Liver (tissue), 9 donors: ENCODE results near the gene AK5. TPM values are rescaled to one million over a fixed set of nuclear protein-coding genes. Genes with fewer than 3 reads are reported as not detected.
A peak's percentile ranks its signal among the peaks of the same experiment; 100 is the strongest.

ENCODE experiments used
- DNase-seq: peaks from one replicate; pipeline ENCODE4 v3.0.0-alpha.2; 2017; ENCODE audit warnings: low spot score
- H3K27ac ChIP-seq, 2 donors: one replicate each; pipeline ENCODE4 v1.7.0; 2013; ENCODE audit warnings: inconsistent platforms in 2 of 2, low read length in 2 of 2, control low read depth in 1 of 2, low read depth in 1 of 2, mild to moderate bottlenecking in 1 of 2
- H3K27me3 ChIP-seq, 4 donors: one replicate each; pipeline versions ENCODE4 v1.6.1 to v1.7.0; 2013; ENCODE audit warnings: low read length in 3 of 4, inconsistent platforms in 1 of 4, mild to moderate bottlenecking in 1 of 4, moderate library complexity in 1 of 4; ENCODE audit not compliant: control insufficient read depth in 4 of 4, insufficient read depth in 4 of 4
- H3K36me3 ChIP-seq, 4 donors: one replicate each; pipeline versions ENCODE4 v1.6.1 to v1.7.0; 2013; ENCODE audit warnings: low read length in 3 of 4, mild to moderate bottlenecking in 3 of 4, low read depth in 1 of 4, moderate library complexity in 1 of 4; ENCODE audit not compliant: control insufficient read depth in 4 of 4, insufficient read depth in 3 of 4
- H3K4me1 ChIP-seq, 4 donors: one replicate each; pipeline versions ENCODE4 v1.6.1 to v1.7.0; 2013; ENCODE audit warnings: low read length in 3 of 4, mild to moderate bottlenecking in 3 of 4, moderate library complexity in 1 of 4; ENCODE audit not compliant: control insufficient read depth in 4 of 4, insufficient read depth in 4 of 4
- H3K4me3 ChIP-seq, 3 donors: one replicate each; pipeline versions ENCODE4 v1.6.1 to v1.7.0; 2013; ENCODE audit warnings: low read length in 3 of 3, control low read depth in 1 of 3, low read depth in 1 of 3, mild to moderate bottlenecking in 1 of 3
- H3K9ac ChIP-seq, 2 donors: one replicate each; pipeline ENCODE4 v1.7.0; 2013; ENCODE audit warnings: low read length in 2 of 2, mild to moderate bottlenecking in 2 of 2, moderate library complexity in 2 of 2, control low read depth in 1 of 2, low read depth in 1 of 2
- H3K9me3 ChIP-seq, 4 donors: one replicate each; pipeline versions ENCODE4 v1.6.1 to v1.7.0; 2013; ENCODE audit warnings: low read length in 3 of 4; ENCODE audit not compliant: control insufficient read depth in 4 of 4
- ATF3 ChIP-seq: IDR thresholded peaks from 2 replicates; pipeline ENCODE4 v1.6.1; 2016; ENCODE audit warnings: antibody characterized with exemption
- EGR1 ChIP-seq, 2 donors: IDR thresholded peaks; 2 replicates each; pipeline ENCODE4 v1.6.1; 2016 to 2018; ENCODE audit warnings: antibody characterized with exemption in 2 of 2, low read depth in 2 of 2
- FOXA1 ChIP-seq: IDR thresholded peaks from 2 replicates; pipeline ENCODE4 v1.6.1; 2016; ENCODE audit warnings: antibody characterized with exemption
- FOXA2 ChIP-seq: IDR thresholded peaks from 2 replicates; pipeline ENCODE4 v1.6.1; 2016; ENCODE audit warnings: antibody characterized with exemption
- GABPA ChIP-seq, 2 donors: IDR thresholded peaks in 1 of 2; conservative IDR thresholded peaks in 1 of 2; 2 replicates each; pipeline ENCODE4 v1.6.1; 2016; ENCODE audit warnings: antibody characterized with exemption in 2 of 2, mild to moderate bottlenecking in 1 of 2, moderate library complexity in 1 of 2
- HNF4A ChIP-seq, 2 donors: conservative IDR thresholded peaks; 2 replicates each; pipeline ENCODE4 v1.6.1; 2016; ENCODE audit warnings: antibody characterized with exemption in 2 of 2, mild to moderate bottlenecking in 2 of 2
- HNF4G ChIP-seq: IDR thresholded peaks from 2 replicates; pipeline ENCODE4 v1.6.1; 2016; ENCODE audit warnings: antibody characterized with exemption
- NR2F2 ChIP-seq: IDR thresholded peaks from 2 replicates; pipeline ENCODE4 v1.6.1; 2016; ENCODE audit warnings: antibody characterized with exemption
- RAD21 ChIP-seq, 2 donors: IDR thresholded peaks; 2 replicates each; pipeline ENCODE4 v1.6.1; 2016; ENCODE audit warnings: antibody characterized with exemption in 2 of 2, mild to moderate bottlenecking in 2 of 2
- RXRA ChIP-seq, 2 donors: IDR thresholded peaks; 2 replicates each; pipeline ENCODE4 v1.6.1; 2017 to 2018; ENCODE audit warnings: antibody characterized with exemption in 2 of 2, mild to moderate bottlenecking in 1 of 2
- SP1 ChIP-seq: IDR thresholded peaks from 2 replicates; pipeline ENCODE4 v1.6.1; 2018; ENCODE audit warnings: antibody characterized with exemption, mild to moderate bottlenecking
- TAF1 ChIP-seq: conservative IDR thresholded peaks from 2 replicates; pipeline ENCODE4 v1.6.1; 2016; ENCODE audit warnings: antibody characterized with exemption, mild to moderate bottlenecking
- YY1 ChIP-seq: IDR thresholded peaks from 2 replicates; pipeline ENCODE4 v1.6.1; 2016; ENCODE audit warnings: antibody characterized with exemption, mild to moderate bottlenecking
- ZBTB33 ChIP-seq: IDR thresholded peaks from 2 replicates; pipeline ENCODE4 v1.6.1; 2016; ENCODE audit warnings: antibody characterized with exemption
- WGBS: extraction: QIAGEN DNeasy Blood & Tissue Kit; methylation state at CpG from one replicate; pipeline ENCODE4 v1.1.7; 2013; 5-methylcytosine and 5-hydroxymethylcytosine counted together
- polyA plus RNA-seq, 2 donors: library from polyadenylated mRNA; stranded (reverse) in 1 of 2; unstranded in 1 of 2; fragments of 200-250 nt in 1 of 2; fragments of >200 nt in 1 of 2; fragmentation: Nextera tagmentation in 1 of 2; extraction: Ambion mirVana in 1 of 2; gene quantifications; one replicate each; pipeline versions ENCODE4 v1.2.1 to v1.2.3, GENCODE V29; 2013 to 2015
- total RNA-seq, 2 donors: library from RNA; depleted of rRNA; stranded (reverse); fragments of >200 nt; gene quantifications; one replicate each; pipeline ENCODE4 v1.2.3, GENCODE V29; 2014
- TF ChIP-seq, protein P1 (sequence below): fragments of 150-350 bp; IDR thresholded peaks from 2 replicates; pipeline ENCODE4 v1.5.1; 2017; ENCODE audit warnings: improper control_type of control experiment, low read depth, low read length; ENCODE audit not compliant: missing input control
- TF ChIP-seq, protein P2 (sequence below): IDR thresholded peaks from 2 replicates; pipeline ENCODE4 v1.6.1; 2016; ENCODE audit warnings: antibody characterized with exemption
- TF ChIP-seq, protein P3 (sequence below): IDR thresholded peaks from 2 replicates; pipeline ENCODE4 v1.6.1; 2016; ENCODE audit warnings: antibody characterized with exemption, mild to moderate bottlenecking
- donor health status: healthy.
- donor health status: healthy.
- donor health status: healthy.
- donor health status: healthy.
- donor health status: healthy.

The AK5 gene
- total and polyA plus RNA-seq, 4 donors, result 0.12 to 0.33 (median 0.23) TPM

GRCh38 chr1:77313491-77313890, 31.7 kb downstream of the AK5 start:
- H3K4me1 ChIP-seq, result no peaks in the 10 kb centered on the region
- WGBS, result 51% methylated on average over 8 of the region's 8 CpGs
- TF ChIP-seq, protein P1, sequence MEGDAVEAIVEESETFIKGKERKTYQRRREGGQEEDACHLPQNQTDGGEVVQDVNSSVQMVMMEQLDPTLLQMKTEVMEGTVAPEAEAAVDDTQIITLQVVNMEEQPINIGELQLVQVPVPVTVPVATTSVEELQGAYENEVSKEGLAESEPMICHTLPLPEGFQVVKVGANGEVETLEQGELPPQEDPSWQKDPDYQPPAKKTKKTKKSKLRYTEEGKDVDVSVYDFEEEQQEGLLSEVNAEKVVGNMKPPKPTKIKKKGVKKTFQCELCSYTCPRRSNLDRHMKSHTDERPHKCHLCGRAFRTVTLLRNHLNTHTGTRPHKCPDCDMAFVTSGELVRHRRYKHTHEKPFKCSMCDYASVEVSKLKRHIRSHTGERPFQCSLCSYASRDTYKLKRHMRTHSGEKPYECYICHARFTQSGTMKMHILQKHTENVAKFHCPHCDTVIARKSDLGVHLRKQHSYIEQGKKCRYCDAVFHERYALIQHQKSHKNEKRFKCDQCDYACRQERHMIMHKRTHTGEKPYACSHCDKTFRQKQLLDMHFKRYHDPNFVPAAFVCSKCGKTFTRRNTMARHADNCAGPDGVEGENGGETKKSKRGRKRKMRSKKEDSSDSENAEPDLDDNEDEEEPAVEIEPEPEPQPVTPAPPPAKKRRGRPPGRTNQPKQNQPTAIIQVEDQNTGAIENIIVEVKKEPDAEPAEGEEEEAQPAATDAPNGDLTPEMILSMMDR, result peak; percentile 20
- TF ChIP-seq FOXA2 (no peak), SP1 (no peak), ZBTB33 (no peak), NR2F2 (no peak), RAD21 (IDR thresholded peaks at IDR 0.05) (peak; percentile 35 to 66), TAF1 (no peak)
- TF ChIP-seq, protein P2, sequence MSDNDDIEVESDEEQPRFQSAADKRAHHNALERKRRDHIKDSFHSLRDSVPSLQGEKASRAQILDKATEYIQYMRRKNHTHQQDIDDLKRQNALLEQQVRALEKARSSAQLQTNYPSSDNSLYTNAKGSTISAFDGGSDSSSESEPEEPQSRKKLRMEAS, result no peak
- no peaks in the 10 kb centered on the region for H3K9me3 ChIP-seq
- H3K4me3 ChIP-seq, result no peak overlapping the region
- H3K36me3 ChIP-seq, result no peaks in the 10 kb centered on the region
- DNase-seq, result no peak
- no peak overlapping the region for H3K27ac ChIP-seq
- no peak overlapping the region for H3K9ac ChIP-seq
- H3K27me3 ChIP-seq, result no peaks in the 10 kb centered on the region

DNA sequence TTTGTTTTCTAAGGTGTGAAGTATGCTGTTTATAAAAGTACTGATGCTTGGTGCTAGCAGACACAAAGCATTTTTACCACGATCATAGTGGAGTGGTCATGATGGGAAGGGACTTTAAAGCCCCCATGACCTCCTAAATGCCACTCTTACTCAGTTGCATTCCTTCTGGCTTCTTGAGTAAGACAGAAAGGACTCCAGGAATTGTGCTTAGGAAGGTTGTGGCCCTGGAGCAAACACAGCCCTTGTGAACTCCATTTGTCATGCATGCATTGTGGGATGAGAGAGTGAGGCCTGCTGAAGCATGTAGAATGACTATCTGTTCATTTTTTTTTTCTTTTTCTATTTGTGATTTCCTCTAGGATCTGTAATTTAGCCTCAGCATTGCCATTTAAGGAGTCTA, 34.2 kb downstream of the AK5 start:
- H3K27ac ChIP-seq, result no peak overlapping the region
- H3K9ac ChIP-seq, result no peak overlapping the region
- no peaks in the 10 kb centered on the region for H3K4me1 ChIP-seq
- no peaks in the 10 kb centered on the region for H3K9me3 ChIP-seq
- H3K4me3 ChIP-seq, result no peak overlapping the region
- DNase-seq, result no peak
- no peak for TF ChIP-seq RXRA (IDR thresholded peaks at IDR 0.05)
- TF ChIP-seq, protein P2, result no peak
- TF ChIP-seq SP1, result no peak
- no peak for TF ChIP-seq TAF1
- TF ChIP-seq FOXA2, result no peak
- TF ChIP-seq HNF4G, result no peak
- no peak for TF ChIP-seq ATF3
- no peak for TF ChIP-seq NR2F2
- no peak for TF ChIP-seq ZBTB33
- no peak for TF ChIP-seq FOXA1
- TF ChIP-seq YY1, result no peak
- TF ChIP-seq HNF4A (conservative IDR thresholded peaks at IDR 0.05), result no peak
- TF ChIP-seq EGR1 (IDR thresholded peaks at IDR 0.05; ENCODE audit: low read depth in 2 of 2), result no peak
- TF ChIP-seq, protein P3, sequence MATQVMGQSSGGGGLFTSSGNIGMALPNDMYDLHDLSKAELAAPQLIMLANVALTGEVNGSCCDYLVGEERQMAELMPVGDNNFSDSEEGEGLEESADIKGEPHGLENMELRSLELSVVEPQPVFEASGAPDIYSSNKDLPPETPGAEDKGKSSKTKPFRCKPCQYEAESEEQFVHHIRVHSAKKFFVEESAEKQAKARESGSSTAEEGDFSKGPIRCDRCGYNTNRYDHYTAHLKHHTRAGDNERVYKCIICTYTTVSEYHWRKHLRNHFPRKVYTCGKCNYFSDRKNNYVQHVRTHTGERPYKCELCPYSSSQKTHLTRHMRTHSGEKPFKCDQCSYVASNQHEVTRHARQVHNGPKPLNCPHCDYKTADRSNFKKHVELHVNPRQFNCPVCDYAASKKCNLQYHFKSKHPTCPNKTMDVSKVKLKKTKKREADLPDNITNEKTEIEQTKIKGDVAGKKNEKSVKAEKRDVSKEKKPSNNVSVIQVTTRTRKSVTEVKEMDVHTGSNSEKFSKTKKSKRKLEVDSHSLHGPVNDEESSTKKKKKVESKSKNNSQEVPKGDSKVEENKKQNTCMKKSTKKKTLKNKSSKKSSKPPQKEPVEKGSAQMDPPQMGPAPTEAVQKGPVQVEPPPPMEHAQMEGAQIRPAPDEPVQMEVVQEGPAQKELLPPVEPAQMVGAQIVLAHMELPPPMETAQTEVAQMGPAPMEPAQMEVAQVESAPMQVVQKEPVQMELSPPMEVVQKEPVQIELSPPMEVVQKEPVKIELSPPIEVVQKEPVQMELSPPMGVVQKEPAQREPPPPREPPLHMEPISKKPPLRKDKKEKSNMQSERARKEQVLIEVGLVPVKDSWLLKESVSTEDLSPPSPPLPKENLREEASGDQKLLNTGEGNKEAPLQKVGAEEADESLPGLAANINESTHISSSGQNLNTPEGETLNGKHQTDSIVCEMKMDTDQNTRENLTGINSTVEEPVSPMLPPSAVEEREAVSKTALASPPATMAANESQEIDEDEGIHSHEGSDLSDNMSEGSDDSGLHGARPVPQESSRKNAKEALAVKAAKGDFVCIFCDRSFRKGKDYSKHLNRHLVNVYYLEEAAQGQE, result no peak
- TF ChIP-seq, protein P1, result no peak
- TF ChIP-seq GABPA (IDR thresholded peaks at IDR 0.05 in 1 of 2, conservative IDR thresholded peaks at IDR 0.05 in 1 of 2), result no peak
- no peaks in the 10 kb centered on the region for H3K36me3 ChIP-seq
- 75% methylated on average over 1 of the region's 1 CpG for WGBS
- H3K27me3 ChIP-seq, result no peaks in the 10 kb centered on the region
